Uterus (tissue), 2 donors: ENCODE results near the gene SLC16A2.

Source experiments
- CTCF ChIP-seq, 4 experiments: fragments of 200-600 bp in 2 of 4; fragments of 450-650 bp in 2 of 4; sonication (generic) in 2 of 4; IDR thresholded peaks; one replicate each; pipeline ENCODE4 v1.5.1; 2016 to 2019; ENCODE audit warnings: antibody characterized with exemption in 4 of 4, mild to moderate bottlenecking in 2 of 4, moderate library complexity in 1 of 4
- POLR2A ChIP-seq, 2 donors: fragments of 450-650 bp; IDR thresholded peaks; one replicate each; pipeline ENCODE4 v1.6.1; 2016; ENCODE audit warnings: antibody characterized with exemption in 2 of 2, mild to moderate bottlenecking in 1 of 2, moderate library complexity in 1 of 2

DNA sequence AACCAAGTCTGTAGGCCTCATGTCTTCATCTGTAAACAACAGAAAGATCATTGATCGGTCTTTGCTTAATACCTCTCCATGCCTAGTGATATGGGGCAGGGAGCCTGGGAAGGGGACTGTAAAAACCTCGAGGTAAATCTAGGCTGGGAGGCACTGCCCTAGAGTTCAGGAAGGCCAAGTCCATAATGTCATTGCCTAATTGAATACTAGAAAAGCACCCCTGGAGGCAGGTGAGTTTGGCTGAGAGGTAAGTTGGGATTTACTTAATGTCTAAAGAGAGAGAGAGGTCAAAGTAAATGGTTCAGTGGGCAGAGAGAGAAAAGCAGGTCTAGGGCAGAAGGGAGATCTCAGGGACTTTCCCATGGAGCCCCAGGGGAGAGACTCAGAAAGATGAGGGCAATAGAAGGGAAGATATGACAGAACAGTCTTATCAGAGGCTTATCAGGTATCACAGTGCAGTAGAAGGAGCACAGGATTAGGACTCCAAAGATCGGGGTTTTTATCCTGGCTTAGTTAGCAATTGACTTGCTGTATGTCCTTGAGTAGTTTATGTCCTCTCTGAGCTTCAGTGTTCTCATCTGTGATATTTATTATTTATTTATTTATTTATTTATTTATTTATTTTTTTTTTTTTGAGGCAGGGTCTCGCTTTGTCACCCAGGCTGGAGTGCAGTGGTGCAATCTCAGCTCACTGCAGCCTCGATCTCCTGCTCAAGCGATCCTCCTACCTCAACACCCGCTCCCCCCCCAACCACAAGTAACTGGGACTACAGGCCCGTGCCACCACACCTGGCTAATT is 85.2 kb downstream of the SLC16A2 start:
- TF ChIP-seq CTCF (IDR thresholded peaks at IDR 0.05) (no peak), POLR2A (IDR thresholded peaks at IDR 0.05) (no peak)
